Measurements from ENCODE around the gene TNP1.

The TNP1 gene

DNA sequence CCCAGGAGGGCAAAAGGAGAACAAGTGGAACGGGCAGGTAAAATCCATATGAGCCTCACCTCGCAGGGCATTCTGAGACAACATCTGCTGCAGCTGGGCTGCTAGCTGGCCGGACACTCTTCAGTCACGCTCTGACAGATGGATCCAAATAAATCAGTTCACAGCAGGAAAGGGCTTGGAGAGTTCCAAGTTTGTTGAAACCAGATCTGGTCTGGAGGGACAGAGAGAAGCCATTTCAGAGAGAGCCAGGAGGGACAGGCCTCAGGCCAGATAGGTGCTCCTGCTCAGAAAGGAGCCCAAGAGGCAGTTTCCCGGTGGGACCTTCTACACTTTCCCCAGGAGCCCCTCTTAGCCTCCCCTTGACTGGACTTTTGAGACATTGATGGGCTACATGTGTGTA lies 28.2 kb upstream of the TNP1 start:
- no peak for ATAC-seq
- TF ChIP-seq ISL1 (CRISPR knock-in tag; IDR thresholded peaks at IDR 0.05) (no peak), SNAI2 (CRISPR knock-in tag; IDR thresholded peaks at IDR 0.05) (no peak), PPARA (CRISPR knock-in tag; IDR thresholded peaks at IDR 0.05; ENCODE audit: borderline replicate concordance) (no peak), ZNF565 (CRISPR knock-in tag; conservative IDR thresholded peaks at IDR 0.05; ENCODE audit: low read depth) (no peak), BACH2 (CRISPR knock-in tag; IDR thresholded peaks at IDR 0.05; ENCODE audit: borderline replicate concordance) (no peak), ESRRG (CRISPR knock-in tag; IDR thresholded peaks at IDR 0.05) (no peak), ZC3H10 (CRISPR knock-in tag; IDR thresholded peaks at IDR 0.05) (no peak), GLIS3 (CRISPR knock-in tag; IDR thresholded peaks at IDR 0.05) (no peak), ARNTL (CRISPR knock-in tag; IDR thresholded peaks at IDR 0.05; ENCODE audit: borderline replicate concordance, low read depth) (no peak), ZNF70 (CRISPR knock-in tag; IDR thresholded peaks at IDR 0.05) (no peak), ZFP30 (CRISPR knock-in tag; IDR thresholded peaks at IDR 0.05) (no peak), OSR1 (CRISPR knock-in tag; IDR thresholded peaks at IDR 0.05) (no peak)
- TF ChIP-seq, protein P1, sequence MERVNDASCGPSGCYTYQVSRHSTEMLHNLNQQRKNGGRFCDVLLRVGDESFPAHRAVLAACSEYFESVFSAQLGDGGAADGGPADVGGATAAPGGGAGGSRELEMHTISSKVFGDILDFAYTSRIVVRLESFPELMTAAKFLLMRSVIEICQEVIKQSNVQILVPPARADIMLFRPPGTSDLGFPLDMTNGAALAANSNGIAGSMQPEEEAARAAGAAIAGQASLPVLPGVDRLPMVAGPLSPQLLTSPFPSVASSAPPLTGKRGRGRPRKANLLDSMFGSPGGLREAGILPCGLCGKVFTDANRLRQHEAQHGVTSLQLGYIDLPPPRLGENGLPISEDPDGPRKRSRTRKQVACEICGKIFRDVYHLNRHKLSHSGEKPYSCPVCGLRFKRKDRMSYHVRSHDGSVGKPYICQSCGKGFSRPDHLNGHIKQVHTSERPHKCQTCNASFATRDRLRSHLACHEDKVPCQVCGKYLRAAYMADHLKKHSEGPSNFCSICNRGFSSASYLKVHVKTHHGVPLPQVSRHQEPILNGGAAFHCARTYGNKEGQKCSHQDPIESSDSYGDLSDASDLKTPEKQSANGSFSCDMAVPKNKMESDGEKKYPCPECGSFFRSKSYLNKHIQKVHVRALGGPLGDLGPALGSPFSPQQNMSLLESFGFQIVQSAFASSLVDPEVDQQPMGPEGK (CRISPR knock-in tag; IDR thresholded peaks at IDR 0.05; ENCODE audit: borderline replicate concordance), result no peak
- TF ChIP-seq, protein P2, sequence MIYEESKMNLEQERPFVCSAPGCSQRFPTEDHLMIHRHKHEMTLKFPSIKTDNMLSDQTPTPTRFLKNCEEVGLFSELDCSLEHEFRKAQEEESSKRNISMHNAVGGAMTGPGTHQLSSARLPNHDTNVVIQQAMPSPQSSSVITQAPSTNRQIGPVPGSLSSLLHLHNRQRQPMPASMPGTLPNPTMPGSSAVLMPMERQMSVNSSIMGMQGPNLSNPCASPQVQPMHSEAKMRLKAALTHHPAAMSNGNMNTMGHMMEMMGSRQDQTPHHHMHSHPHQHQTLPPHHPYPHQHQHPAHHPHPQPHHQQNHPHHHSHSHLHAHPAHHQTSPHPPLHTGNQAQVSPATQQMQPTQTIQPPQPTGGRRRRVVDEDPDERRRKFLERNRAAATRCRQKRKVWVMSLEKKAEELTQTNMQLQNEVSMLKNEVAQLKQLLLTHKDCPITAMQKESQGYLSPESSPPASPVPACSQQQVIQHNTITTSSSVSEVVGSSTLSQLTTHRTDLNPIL (CRISPR knock-in tag; IDR thresholded peaks at IDR 0.05; ENCODE audit: low read depth), result no peak
- TF ChIP-seq, protein P3, sequence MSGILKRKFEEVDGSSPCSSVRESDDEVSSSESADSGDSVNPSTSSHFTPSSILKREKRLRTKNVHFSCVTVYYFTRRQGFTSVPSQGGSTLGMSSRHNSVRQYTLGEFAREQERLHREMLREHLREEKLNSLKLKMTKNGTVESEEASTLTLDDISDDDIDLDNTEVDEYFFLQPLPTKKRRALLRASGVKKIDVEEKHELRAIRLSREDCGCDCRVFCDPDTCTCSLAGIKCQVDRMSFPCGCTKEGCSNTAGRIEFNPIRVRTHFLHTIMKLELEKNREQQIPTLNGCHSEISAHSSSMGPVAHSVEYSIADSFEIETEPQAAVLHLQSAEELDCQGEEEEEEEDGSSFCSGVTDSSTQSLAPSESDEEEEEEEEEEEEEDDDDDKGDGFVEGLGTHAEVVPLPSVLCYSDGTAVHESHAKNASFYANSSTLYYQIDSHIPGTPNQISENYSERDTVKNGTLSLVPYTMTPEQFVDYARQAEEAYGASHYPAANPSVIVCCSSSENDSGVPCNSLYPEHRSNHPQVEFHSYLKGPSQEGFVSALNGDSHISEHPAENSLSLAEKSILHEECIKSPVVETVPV (CRISPR knock-in tag; IDR thresholded peaks at IDR 0.05), result no peak
- TF ChIP-seq, protein P4, sequence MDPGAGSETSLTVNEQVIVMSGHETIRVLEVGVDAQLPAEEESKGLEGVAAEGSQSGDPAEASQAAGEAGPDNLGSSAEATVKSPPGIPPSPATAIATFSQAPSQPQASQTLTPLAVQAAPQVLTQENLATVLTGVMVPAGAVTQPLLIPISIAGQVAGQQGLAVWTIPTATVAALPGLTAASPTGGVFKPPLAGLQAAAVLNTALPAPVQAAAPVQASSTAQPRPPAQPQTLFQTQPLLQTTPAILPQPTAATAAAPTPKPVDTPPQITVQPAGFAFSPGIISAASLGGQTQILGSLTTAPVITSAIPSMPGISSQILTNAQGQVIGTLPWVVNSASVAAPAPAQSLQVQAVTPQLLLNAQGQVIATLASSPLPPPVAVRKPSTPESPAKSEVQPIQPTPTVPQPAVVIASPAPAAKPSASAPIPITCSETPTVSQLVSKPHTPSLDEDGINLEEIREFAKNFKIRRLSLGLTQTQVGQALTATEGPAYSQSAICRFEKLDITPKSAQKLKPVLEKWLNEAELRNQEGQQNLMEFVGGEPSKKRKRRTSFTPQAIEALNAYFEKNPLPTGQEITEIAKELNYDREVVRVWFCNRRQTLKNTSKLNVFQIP (CRISPR knock-in tag; IDR thresholded peaks at IDR 0.05; ENCODE audit: borderline replicate concordance, low read depth), result no peak
- TF ChIP-seq, protein P5, sequence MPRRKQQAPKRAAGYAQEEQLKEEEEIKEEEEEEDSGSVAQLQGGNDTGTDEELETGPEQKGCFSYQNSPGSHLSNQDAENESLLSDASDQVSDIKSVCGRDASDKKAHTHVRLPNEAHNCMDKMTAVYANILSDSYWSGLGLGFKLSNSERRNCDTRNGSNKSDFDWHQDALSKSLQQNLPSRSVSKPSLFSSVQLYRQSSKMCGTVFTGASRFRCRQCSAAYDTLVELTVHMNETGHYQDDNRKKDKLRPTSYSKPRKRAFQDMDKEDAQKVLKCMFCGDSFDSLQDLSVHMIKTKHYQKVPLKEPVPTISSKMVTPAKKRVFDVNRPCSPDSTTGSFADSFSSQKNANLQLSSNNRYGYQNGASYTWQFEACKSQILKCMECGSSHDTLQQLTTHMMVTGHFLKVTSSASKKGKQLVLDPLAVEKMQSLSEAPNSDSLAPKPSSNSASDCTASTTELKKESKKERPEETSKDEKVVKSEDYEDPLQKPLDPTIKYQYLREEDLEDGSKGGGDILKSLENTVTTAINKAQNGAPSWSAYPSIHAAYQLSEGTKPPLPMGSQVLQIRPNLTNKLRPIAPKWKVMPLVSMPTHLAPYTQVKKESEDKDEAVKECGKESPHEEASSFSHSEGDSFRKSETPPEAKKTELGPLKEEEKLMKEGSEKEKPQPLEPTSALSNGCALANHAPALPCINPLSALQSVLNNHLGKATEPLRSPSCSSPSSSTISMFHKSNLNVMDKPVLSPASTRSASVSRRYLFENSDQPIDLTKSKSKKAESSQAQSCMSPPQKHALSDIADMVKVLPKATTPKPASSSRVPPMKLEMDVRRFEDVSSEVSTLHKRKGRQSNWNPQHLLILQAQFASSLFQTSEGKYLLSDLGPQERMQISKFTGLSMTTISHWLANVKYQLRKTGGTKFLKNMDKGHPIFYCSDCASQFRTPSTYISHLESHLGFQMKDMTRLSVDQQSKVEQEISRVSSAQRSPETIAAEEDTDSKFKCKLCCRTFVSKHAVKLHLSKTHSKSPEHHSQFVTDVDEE (CRISPR knock-in tag; IDR thresholded peaks at IDR 0.05), result no peak

DNA sequence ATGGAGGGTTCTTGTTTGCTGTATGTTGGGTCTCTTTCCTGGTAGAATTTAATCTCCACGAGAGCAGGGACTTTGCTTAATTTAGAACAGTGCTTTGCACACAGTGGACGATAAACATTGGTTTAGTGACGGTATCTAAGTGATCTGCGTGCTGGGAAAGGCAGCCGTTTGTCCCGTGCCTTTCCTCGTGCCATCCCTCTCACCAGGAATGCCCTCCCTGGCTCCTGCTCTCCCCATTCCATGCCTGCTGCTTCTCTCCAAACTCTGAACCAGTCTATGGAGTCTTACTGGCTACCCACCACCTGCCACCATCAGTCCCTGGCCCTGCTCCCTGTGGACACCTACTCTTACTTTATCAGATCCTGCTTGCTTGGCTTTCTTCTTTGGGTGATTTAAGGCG lies 27.3 kb upstream of the TNP1 start:
- TF ChIP-seq OSR1 (CRISPR knock-in tag; IDR thresholded peaks at IDR 0.05) (no peak), RARB (CRISPR knock-in tag; IDR thresholded peaks at IDR 0.05) (no peak), PPARA (CRISPR knock-in tag; IDR thresholded peaks at IDR 0.05; ENCODE audit: borderline replicate concordance) (no peak), ZC3H10 (CRISPR knock-in tag; IDR thresholded peaks at IDR 0.05) (no peak), SNAI2 (CRISPR knock-in tag; IDR thresholded peaks at IDR 0.05) (no peak), ZFP30 (CRISPR knock-in tag; IDR thresholded peaks at IDR 0.05) (no peak), ESRRG (CRISPR knock-in tag; IDR thresholded peaks at IDR 0.05) (no peak), ZNF8 (CRISPR knock-in tag; IDR thresholded peaks at IDR 0.05) (no peak), ZNF70 (CRISPR knock-in tag; IDR thresholded peaks at IDR 0.05) (no peak), GLIS3 (CRISPR knock-in tag; IDR thresholded peaks at IDR 0.05) (no peak), ZFP3 (CRISPR knock-in tag; IDR thresholded peaks at IDR 0.05) (no peak), BACH2 (CRISPR knock-in tag; IDR thresholded peaks at IDR 0.05; ENCODE audit: borderline replicate concordance) (no peak), TOX (CRISPR knock-in tag; IDR thresholded peaks at IDR 0.05; ENCODE audit: borderline replicate concordance) (no peak)
- TF ChIP-seq, protein P2 (CRISPR knock-in tag; IDR thresholded peaks at IDR 0.05; ENCODE audit: low read depth), result no peak
- TF ChIP-seq, protein P1 (CRISPR knock-in tag; IDR thresholded peaks at IDR 0.05; ENCODE audit: borderline replicate concordance), result no peak
- TF ChIP-seq, protein P3 (CRISPR knock-in tag; IDR thresholded peaks at IDR 0.05), result no peak
- ATAC-seq, result no peak

All from SK-N-SH treated with all-trans-retinoic acid at 6 μM for 48 hours (cell line).